Measurements from ENCODE around the gene KLHL10.
A peak's percentile ranks its signal among the peaks of the same experiment; 100 is the strongest.
"Not testable (repeated sequence)": the region's sequence is repeated elsewhere in the genome, so short reads cannot be mapped to it uniquely, and the experiment has no call there.

The KLHL10 gene

GRCh38 chr17:41840781-41841180 lies 3.2 kb downstream of the KLHL10 start:
- H3K27ac ChIP-seq, H3K4me3 ChIP-seq: not testable (repeated sequence)

GRCh38 chr17:41844971-41845370 lies 7.3 kb downstream of the KLHL10 start:
- Histone ChIP-seq H3K27ac (no peak overlapping the region), H3K4me3 (no peak overlapping the region)

- H3K4me3 ChIP-seq: no peak overlapping the region
- no peak overlapping the region for H3K27ac ChIP-seq
These were observed 11.2 kb downstream of the KLHL10 start for GRCh38 chr17:41848788-41849187.

- peak overlapping the region in 1 of 21 experiments; percentile 1 for H3K27ac ChIP-seq
- no peak overlapping the region for H3K4me3 ChIP-seq
These were observed 11.8 kb downstream of the KLHL10 start for GRCh38 chr17:41849251-41849990.

- H3K4me3 ChIP-seq, H3K27ac ChIP-seq: not testable (repeated sequence)
These were observed 13.8 kb downstream of the KLHL10 start for GRCh38 chr17:41851382-41851781.

- H3K27ac ChIP-seq: no peak overlapping the region
- H3K4me3 ChIP-seq: no peak overlapping the region
These were observed 22.8 kb downstream of the KLHL10 start for GRCh38 chr17:41860254-41860931.

- Histone ChIP-seq H3K27ac (peak overlapping the region in 1 of 21 experiments; percentile 95), H3K4me3 (peak overlapping the region in 3 of 7 experiments; percentile 80 to 99 (median 84))
These were observed 25.6 kb downstream of the KLHL10 start for GRCh38 chr17:41863074-41863848.

- Histone ChIP-seq H3K4me3 (peak overlapping the region; percentile 75 to 99 (median 89)), H3K27ac (peak overlapping the region in 20 of 21 experiments; percentile 85 to 97 (median 93))
These were observed 26.8 kb downstream of the KLHL10 start for GRCh38 chr17:41864498-41864835.

GRCh38 chr17:41864836-41865595 lies 27.4 kb downstream of the KLHL10 start, which contains the start of gene KLHL11:
TSS of gene KLHL11 (minus strand) at chr17:41865423. CDS start at chr17:41865370, 53 bp downstream.
- Histone ChIP-seq H3K4me3 (peak within 1 kb of the TSS; percentile 75 to 99 (median 89)), H3K27ac (peak within 1 kb of the TSS; percentile 79 to 97 (median 93))

GRCh38 chr17:41865596-41865893 lies 27.9 kb downstream of the KLHL10 start:
- peak overlapping the region; percentile 75 to 99 (median 89) for H3K4me3 ChIP-seq

GRCh38 chr17:41868568-41868967 lies 30.9 kb downstream of the KLHL10 start:
- no peak overlapping the region for H3K27ac ChIP-seq
- no peak overlapping the region for H3K4me3 ChIP-seq

More at GRCh38 chr17:41865596-41865893, 27.9 kb downstream of the KLHL10 start:
- H3K27ac ChIP-seq: peak overlapping the region in 16 of 21 experiments; percentile 85 to 97 (median 93)

GRCh38 chr17:41869426-41869825 lies 31.8 kb downstream of the KLHL10 start:
- peak overlapping the region in 2 of 21 experiments; percentile 14 to 15 for H3K27ac ChIP-seq

GRCh38 chr17:41870097-41870496 lies 32.5 kb downstream of the KLHL10 start:
- Histone ChIP-seq H3K4me3 (no peak overlapping the region), H3K27ac (no peak overlapping the region)

More at GRCh38 chr17:41869426-41869825, 31.8 kb downstream of the KLHL10 start:
- H3K4me3 ChIP-seq: no peak overlapping the region

- H3K4me3 ChIP-seq: no peak overlapping the region
These were observed 33.0 kb downstream of the KLHL10 start for GRCh38 chr17:41870627-41871026.

GRCh38 chr17:41871789-41872188 lies 34.2 kb downstream of the KLHL10 start:
- H3K4me3 ChIP-seq: no peak overlapping the region
- H3K27ac ChIP-seq: no peak overlapping the region

More at GRCh38 chr17:41870627-41871026, 33.0 kb downstream of the KLHL10 start:
- H3K27ac ChIP-seq: no peak overlapping the region

GRCh38 chr17:41873559-41874292 lies 36.1 kb downstream of the KLHL10 start:
- Histone ChIP-seq H3K4me3 (no peak overlapping the region), H3K27ac (no peak overlapping the region)

GRCh38 chr17:41874293-41874670 lies 36.7 kb downstream of the KLHL10 start:
- H3K4me3 ChIP-seq, H3K27ac ChIP-seq: not testable (repeated sequence)

GRCh38 chr17:41880130-41880529 lies 42.5 kb downstream of the KLHL10 start:
- Histone ChIP-seq H3K4me3 (no peak overlapping the region), H3K27ac (no peak overlapping the region)

- no peak overlapping the region for H3K27ac ChIP-seq
These were observed 45.1 kb downstream of the KLHL10 start for GRCh38 chr17:41882756-41883155.

More at GRCh38 chr17:41882756-41883155, 45.1 kb downstream of the KLHL10 start:
- H3K4me3 ChIP-seq: no peak overlapping the region
